ENCODE measurements around the gene GPRC5B. TPM values are rescaled to one million over a fixed set of nuclear protein-coding genes. Genes with fewer than 3 reads are reported as not detected.

GPRC5B gene
- total RNA-seq, 2 experiments from 2014 or later: 0.09 TPM; not detected in 1

GRCh38 chr16:19822533-19822932 is 62.1 kb downstream of the GPRC5B start:
- H3K27me3 Mint-ChIP-seq: peaks cover 4% of the 10 kb centered on the region
- DNase-seq (no peak), ATAC-seq (ENCODE audit: low read depth) (no peak)
- no peaks in the 10 kb centered on the region for H3K9me3 Mint-ChIP-seq
- no peaks in the 10 kb centered on the region for H3K4me1 Mint-ChIP-seq
- H3K27ac Mint-ChIP-seq: no peak overlapping the region
- H3K36me3 Mint-ChIP-seq: no peaks in the 10 kb centered on the region
- no peak overlapping the region for H3K4me3 Mint-ChIP-seq
- POLR2A ChIA-PET: no interaction called here

- DNase-seq (no peak), ATAC-seq (ENCODE audit: low read depth) (no peak)
- Mint-ChIP-seq H3K27me3 (peaks cover 4% of the 10 kb centered on the region), H3K27ac (no peak overlapping the region), H3K4me1 (no peaks in the 10 kb centered on the region), H3K4me3 (no peak overlapping the region), H3K36me3 (no peaks in the 10 kb centered on the region), H3K9me3 (peaks cover 6% of the 10 kb centered on the region)
- POLR2A ChIA-PET: no interaction called here
Measured at GRCh38 chr16:19817875-19818274, 66.8 kb downstream of the GPRC5B start.

- H3K9me3 Mint-ChIP-seq: peaks cover 8% of the 10 kb centered on the region
- H3K36me3 Mint-ChIP-seq: no peaks in the 10 kb centered on the region
- H3K4me3 Mint-ChIP-seq: no peak overlapping the region
- no peak for ATAC-seq (ENCODE audit: low read depth)
- H3K27me3 Mint-ChIP-seq: peaks cover 4% of the 10 kb centered on the region
- H3K27ac Mint-ChIP-seq: no peak overlapping the region
- DNase-seq: no peak
- H3K4me1 Mint-ChIP-seq: no peaks in the 10 kb centered on the region
- POLR2A ChIA-PET: no interaction called here
Measured at GRCh38 chr16:19817122-19817521, 67.5 kb downstream of the GPRC5B start.

GRCh38 chr16:19815418-19815817 is 69.2 kb downstream of the GPRC5B start:
- no peaks in the 10 kb centered on the region for H3K4me1 Mint-ChIP-seq
- H3K36me3 Mint-ChIP-seq: no peaks in the 10 kb centered on the region
- peaks cover 4% of the 10 kb centered on the region for H3K27me3 Mint-ChIP-seq

GRCh38 chr16:19812986-19813385 is 71.7 kb downstream of the GPRC5B start:
- Mint-ChIP-seq H3K4me3 (no peak overlapping the region), H3K27ac (no peak overlapping the region), H3K9me3 (peaks cover 8% of the 10 kb centered on the region), H3K36me3 (no peaks in the 10 kb centered on the region), H3K27me3 (peaks cover 5% of the 10 kb centered on the region), H3K4me1 (peaks cover 14% of the 10 kb centered on the region)
- POLR2A ChIA-PET: no interaction called here
- DNase-seq: no peak
- no peak for ATAC-seq (ENCODE audit: low read depth)

More at GRCh38 chr16:19815418-19815817, 69.2 kb downstream of the GPRC5B start:
- DNase-seq: no peak
- no peak for ATAC-seq (ENCODE audit: low read depth)
- Mint-ChIP-seq H3K27ac (no peak overlapping the region), H3K9me3 (peaks cover 8% of the 10 kb centered on the region), H3K4me3 (no peak overlapping the region)
- POLR2A ChIA-PET: no interaction called here

- Mint-ChIP-seq H3K4me3 (no peak overlapping the region), H3K36me3 (peaks cover 4% of the 10 kb centered on the region), H3K27ac (no peak overlapping the region), H3K4me1 (peaks cover 14% of the 10 kb centered on the region), H3K9me3 (peaks cover 14% of the 10 kb centered on the region), H3K27me3 (peaks cover 3% of the 10 kb centered on the region)
- POLR2A ChIA-PET: no interaction called here
- no peak for DNase-seq
- ATAC-seq (ENCODE audit: low read depth): no peak
Measured at GRCh38 chr16:19810817-19811731, 73.6 kb downstream of the GPRC5B start.

GRCh38 chr16:19809693-19810092 is 75.0 kb downstream of the GPRC5B start:
- Mint-ChIP-seq H3K36me3 (peaks cover 18% of the 10 kb centered on the region), H3K4me1 (peaks cover 26% of the 10 kb centered on the region), H3K4me3 (no peak overlapping the region), H3K9me3 (peaks cover 18% of the 10 kb centered on the region), H3K27ac (no peak overlapping the region), H3K27me3 (peaks cover 3% of the 10 kb centered on the region)
- POLR2A ChIA-PET: no interaction called here
- no peak for DNase-seq
- ATAC-seq (ENCODE audit: low read depth): no peak

GRCh38 chr16:19809121-19809635 is 75.5 kb downstream of the GPRC5B start:
- no peak overlapping the region for H3K4me3 Mint-ChIP-seq
- H3K27me3 Mint-ChIP-seq: peaks cover 3% of the 10 kb centered on the region
- H3K9me3 Mint-ChIP-seq: peaks cover 18% of the 10 kb centered on the region
- no peak for ATAC-seq (ENCODE audit: low read depth)
- H3K4me1 Mint-ChIP-seq: peaks cover 31% of the 10 kb centered on the region
- POLR2A ChIA-PET: no interaction called here
- H3K36me3 Mint-ChIP-seq: peaks cover 18% of the 10 kb centered on the region
- no peak overlapping the region for H3K27ac Mint-ChIP-seq
- no peak for DNase-seq

GRCh38 chr16:19808061-19808641 is 76.5 kb downstream of the GPRC5B start:
- peaks cover 3% of the 10 kb centered on the region for H3K27me3 Mint-ChIP-seq
- peaks cover 14% of the 10 kb centered on the region for H3K9me3 Mint-ChIP-seq
- POLR2A ChIA-PET: no interaction called here
- H3K4me1 Mint-ChIP-seq: peaks cover 32% of the 10 kb centered on the region
- H3K36me3 Mint-ChIP-seq: peaks cover 18% of the 10 kb centered on the region
- DNase-seq (no peak), ATAC-seq (ENCODE audit: low read depth) (no peak)
- H3K27ac Mint-ChIP-seq: no peak overlapping the region
- H3K4me3 Mint-ChIP-seq: no peak overlapping the region

Other genes starting within 250 kb of the GPRC5B start
- 10 to 100 TPM; 17.4 to 17.9 TPM for gene KNOP1, start 166.6 kb downstream of the GPRC5B start, total RNA-seq
- gene IQCK, start 166.6 kb downstream of the GPRC5B start, total RNA-seq: 1 to 10 TPM; 1.6 to 2.1 TPM
- not detected for gene GPR139, start 189.0 kb upstream of the GPRC5B start, total RNA-seq